SK-N-SH treated with all-trans-retinoic acid at 6 μM for 48 hours (cell line): ENCODE measurements around the gene PPP1R7.

Source experiments
- BACH2 ChIP-seq: fragments of 250-450 bp; sonication (Bioruptor Pico); IDR thresholded peaks from 2 replicates; pipeline ENCODE4 v1.9.0; 2021; ENCODE audit warnings: mild to moderate bottlenecking, borderline replicate concordance
- PPARA ChIP-seq: fragments of 250-450 bp; sonication (Bioruptor Pico); IDR thresholded peaks from 2 replicates; pipeline ENCODE4 v1.5.0; 2020; ENCODE audit warnings: mild to moderate bottlenecking, borderline replicate concordance
- RARB ChIP-seq: fragments of 250-450 bp; sonication (Bioruptor Pico); IDR thresholded peaks from 2 replicates; pipeline ENCODE4 v1.8.0; 2021; ENCODE audit warnings: mild to moderate bottlenecking, moderate library complexity
- SNAI2 ChIP-seq: fragments of 250-450 bp; sonication (Bioruptor Pico); IDR thresholded peaks from 2 replicates; pipeline ENCODE4 v1.5.0; 2020; ENCODE audit warnings: mild to moderate bottlenecking, moderate library complexity
- TCF4 ChIP-seq: fragments of 250-450 bp; sonication (Bioruptor Pico); IDR thresholded peaks from 2 replicates; pipeline ENCODE4 v1.8.0; 2021; ENCODE audit warnings: mild to moderate bottlenecking, moderate library complexity, borderline replicate concordance
- ZNF565 ChIP-seq: fragments of 450-650 bp; formaldehyde crosslinking; conservative IDR thresholded peaks from 2 replicates; pipeline ENCODE4 v1.5.0; 2020; ENCODE audit warnings: low read depth, mild to moderate bottlenecking, moderate library complexity
- TF ChIP-seq, protein P1 (sequence below): fragments of 250-450 bp; sonication (Bioruptor Pico); IDR thresholded peaks from 2 replicates; pipeline ENCODE4 v1.5.1; 2021; ENCODE audit warnings: mild to moderate bottlenecking, moderate library complexity
- TF ChIP-seq, protein P2 (sequence below): fragments of 250-450 bp; sonication (Bioruptor Pico); IDR thresholded peaks from 2 replicates; pipeline ENCODE4 v1.8.0; 2020; ENCODE audit warnings: mild to moderate bottlenecking, moderate library complexity, borderline replicate concordance
- TF ChIP-seq, protein P3 (sequence below): fragments of 250-450 bp; sonication (Bioruptor Pico); IDR thresholded peaks from 2 replicates; pipeline ENCODE4 v1.8.0; 2021; ENCODE audit warnings: low read depth, mild to moderate bottlenecking, moderate library complexity, borderline replicate concordance

DNA sequence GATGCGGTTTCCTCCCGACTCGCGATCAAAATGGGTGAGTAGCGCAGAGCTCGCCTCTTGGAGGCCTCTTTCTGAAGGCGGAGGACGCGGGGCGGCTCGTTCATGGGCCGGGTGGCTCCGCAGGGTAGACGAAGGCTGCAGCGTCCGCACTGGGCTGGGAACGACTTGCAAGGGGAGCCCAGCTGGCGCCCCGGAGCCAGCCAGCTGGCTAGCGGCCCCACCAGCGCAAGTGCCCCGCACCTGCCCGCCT lies 667 bp upstream of the PPP1R7 start:
- TF ChIP-seq, protein P1, sequence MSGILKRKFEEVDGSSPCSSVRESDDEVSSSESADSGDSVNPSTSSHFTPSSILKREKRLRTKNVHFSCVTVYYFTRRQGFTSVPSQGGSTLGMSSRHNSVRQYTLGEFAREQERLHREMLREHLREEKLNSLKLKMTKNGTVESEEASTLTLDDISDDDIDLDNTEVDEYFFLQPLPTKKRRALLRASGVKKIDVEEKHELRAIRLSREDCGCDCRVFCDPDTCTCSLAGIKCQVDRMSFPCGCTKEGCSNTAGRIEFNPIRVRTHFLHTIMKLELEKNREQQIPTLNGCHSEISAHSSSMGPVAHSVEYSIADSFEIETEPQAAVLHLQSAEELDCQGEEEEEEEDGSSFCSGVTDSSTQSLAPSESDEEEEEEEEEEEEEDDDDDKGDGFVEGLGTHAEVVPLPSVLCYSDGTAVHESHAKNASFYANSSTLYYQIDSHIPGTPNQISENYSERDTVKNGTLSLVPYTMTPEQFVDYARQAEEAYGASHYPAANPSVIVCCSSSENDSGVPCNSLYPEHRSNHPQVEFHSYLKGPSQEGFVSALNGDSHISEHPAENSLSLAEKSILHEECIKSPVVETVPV (CRISPR knock-in tag): no peak
- no peak for TF ChIP-seq PPARA (CRISPR knock-in tag)
- TF ChIP-seq ZNF565 (CRISPR knock-in tag): no peak
- TF ChIP-seq SNAI2: no peak
- TF ChIP-seq BACH2 (CRISPR knock-in tag): no peak
- TF ChIP-seq TCF4 (CRISPR knock-in tag): no peak
- TF ChIP-seq, protein P2, sequence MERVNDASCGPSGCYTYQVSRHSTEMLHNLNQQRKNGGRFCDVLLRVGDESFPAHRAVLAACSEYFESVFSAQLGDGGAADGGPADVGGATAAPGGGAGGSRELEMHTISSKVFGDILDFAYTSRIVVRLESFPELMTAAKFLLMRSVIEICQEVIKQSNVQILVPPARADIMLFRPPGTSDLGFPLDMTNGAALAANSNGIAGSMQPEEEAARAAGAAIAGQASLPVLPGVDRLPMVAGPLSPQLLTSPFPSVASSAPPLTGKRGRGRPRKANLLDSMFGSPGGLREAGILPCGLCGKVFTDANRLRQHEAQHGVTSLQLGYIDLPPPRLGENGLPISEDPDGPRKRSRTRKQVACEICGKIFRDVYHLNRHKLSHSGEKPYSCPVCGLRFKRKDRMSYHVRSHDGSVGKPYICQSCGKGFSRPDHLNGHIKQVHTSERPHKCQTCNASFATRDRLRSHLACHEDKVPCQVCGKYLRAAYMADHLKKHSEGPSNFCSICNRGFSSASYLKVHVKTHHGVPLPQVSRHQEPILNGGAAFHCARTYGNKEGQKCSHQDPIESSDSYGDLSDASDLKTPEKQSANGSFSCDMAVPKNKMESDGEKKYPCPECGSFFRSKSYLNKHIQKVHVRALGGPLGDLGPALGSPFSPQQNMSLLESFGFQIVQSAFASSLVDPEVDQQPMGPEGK: no peak
- TF ChIP-seq, protein P3, sequence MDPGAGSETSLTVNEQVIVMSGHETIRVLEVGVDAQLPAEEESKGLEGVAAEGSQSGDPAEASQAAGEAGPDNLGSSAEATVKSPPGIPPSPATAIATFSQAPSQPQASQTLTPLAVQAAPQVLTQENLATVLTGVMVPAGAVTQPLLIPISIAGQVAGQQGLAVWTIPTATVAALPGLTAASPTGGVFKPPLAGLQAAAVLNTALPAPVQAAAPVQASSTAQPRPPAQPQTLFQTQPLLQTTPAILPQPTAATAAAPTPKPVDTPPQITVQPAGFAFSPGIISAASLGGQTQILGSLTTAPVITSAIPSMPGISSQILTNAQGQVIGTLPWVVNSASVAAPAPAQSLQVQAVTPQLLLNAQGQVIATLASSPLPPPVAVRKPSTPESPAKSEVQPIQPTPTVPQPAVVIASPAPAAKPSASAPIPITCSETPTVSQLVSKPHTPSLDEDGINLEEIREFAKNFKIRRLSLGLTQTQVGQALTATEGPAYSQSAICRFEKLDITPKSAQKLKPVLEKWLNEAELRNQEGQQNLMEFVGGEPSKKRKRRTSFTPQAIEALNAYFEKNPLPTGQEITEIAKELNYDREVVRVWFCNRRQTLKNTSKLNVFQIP (CRISPR knock-in tag): no peak
- no peak for TF ChIP-seq RARB
